IPS-18a (cell line): ENCODE data around the gene PARVA.

Source experiments
- H3K27ac ChIP-seq: one replicate; pipeline ENCODE4 v1.5.1; 2013; ENCODE audit warnings: low read length
- H3K27me3 ChIP-seq: one replicate; pipeline ENCODE4 v1.6.1; 2013; ENCODE audit warnings: mild to moderate bottlenecking, low read length; ENCODE audit not compliant: control insufficient read depth, insufficient read depth
- H3K36me3 ChIP-seq: one replicate; pipeline ENCODE4 v1.6.1; 2013; ENCODE audit warnings: low read depth, low read length; ENCODE audit not compliant: control insufficient read depth
- H3K4me1 ChIP-seq: one replicate; pipeline ENCODE4 v1.6.1; 2013; ENCODE audit warnings: low read depth, low read length; ENCODE audit not compliant: control insufficient read depth
- H3K4me3 ChIP-seq: one replicate; pipeline ENCODE4 v1.5.1; 2013; ENCODE audit warnings: low read length
- H3K9ac ChIP-seq: one replicate; pipeline ENCODE4 v1.6.1; 2013; ENCODE audit warnings: mild to moderate bottlenecking, low read length, moderate library complexity
- H3K9me3 ChIP-seq: one replicate; pipeline ENCODE4 v1.6.1; 2013; ENCODE audit warnings: low read depth, low read length; ENCODE audit not compliant: control insufficient read depth

The PARVA gene

DNA sequence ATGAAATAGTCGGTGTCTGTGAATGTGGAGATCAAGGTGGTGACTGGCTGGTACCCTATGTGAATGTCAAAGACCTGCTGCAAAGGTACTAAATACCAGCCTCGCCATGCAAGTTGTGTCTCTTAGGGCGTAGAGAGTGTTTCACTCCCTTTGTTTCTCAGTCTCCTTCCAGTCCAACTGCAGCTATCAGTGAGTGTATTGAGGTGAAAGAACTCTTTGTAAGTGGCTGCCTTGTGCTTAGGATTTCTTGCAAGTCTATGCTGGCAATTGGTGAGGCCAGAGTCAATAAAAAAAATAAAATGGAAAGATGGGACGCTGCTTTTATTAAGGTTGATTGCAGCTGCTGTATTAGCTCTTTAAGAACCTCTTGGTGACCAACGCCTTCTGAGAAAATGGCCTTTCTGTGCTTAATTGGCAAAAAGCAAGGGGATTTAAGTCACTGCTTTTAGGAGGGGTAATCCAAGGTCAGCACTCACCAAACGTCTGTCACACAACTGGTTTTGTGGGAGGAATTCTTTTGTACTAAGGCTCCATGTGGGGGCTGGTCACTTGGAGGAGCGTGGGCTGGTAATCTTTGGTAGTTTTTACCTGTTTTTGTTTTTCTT lies 95.1 kb downstream of the PARVA start:
- Histone ChIP-seq H3K27ac (no peak overlapping the region), H3K27me3 (no peaks in the 10 kb centered on the region), H3K9me3 (no peaks in the 10 kb centered on the region), H3K9ac (no peak overlapping the region), H3K36me3 (no peaks in the 10 kb centered on the region), H3K4me1 (peaks cover 15% of the 10 kb centered on the region), H3K4me3 (no peak overlapping the region)

DNA sequence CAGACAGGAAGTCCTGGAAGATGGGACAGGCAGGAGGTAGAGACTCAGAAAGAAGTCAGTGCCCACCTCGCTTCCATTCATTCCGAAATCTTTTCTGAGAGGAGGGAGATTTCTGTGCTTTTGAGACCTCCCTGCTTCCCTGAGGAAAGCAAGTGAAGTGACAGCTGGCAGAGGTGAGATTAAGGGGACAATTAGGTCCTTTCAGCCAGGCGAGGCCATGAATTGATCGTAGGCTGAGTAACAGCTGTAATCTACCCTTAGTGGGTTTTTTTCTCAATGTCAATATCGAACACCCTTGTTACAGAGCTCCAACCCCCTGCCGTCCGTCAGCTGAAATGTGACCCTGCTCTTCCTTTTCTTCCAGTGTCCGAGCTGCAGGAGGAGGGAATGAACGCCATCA lies 96.0 kb downstream of the PARVA start:
- Histone ChIP-seq H3K9ac (no peak overlapping the region), H3K27ac (no peak overlapping the region), H3K27me3 (no peaks in the 10 kb centered on the region), H3K36me3 (no peaks in the 10 kb centered on the region), H3K9me3 (no peaks in the 10 kb centered on the region), H3K4me3 (no peak overlapping the region), H3K4me1 (peaks cover 15% of the 10 kb centered on the region)

DNA sequence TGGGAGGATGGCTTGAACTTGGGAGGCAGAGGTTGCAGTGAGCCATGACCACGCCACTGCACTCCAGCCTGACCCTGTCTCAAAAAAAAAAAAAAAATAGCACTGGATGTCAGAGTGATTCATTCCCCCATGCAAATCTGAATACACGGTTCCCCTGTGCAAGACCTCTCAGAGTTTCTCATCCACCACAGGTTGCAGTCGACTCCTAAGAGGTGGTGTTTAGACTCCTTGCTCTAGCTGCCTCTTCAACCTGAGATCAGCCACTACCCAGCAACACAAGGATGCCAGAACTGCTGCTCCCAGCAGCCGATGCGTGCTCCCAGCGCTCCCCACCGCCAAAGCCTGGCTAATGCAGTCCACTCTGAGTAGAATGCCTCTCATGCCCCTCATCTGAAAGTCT lies 97.5 kb downstream of the PARVA start:
- no peak overlapping the region for H3K4me3 ChIP-seq
- H3K36me3 ChIP-seq, result no peaks in the 10 kb centered on the region
- no peak overlapping the region for H3K9ac ChIP-seq
- H3K4me1 ChIP-seq, result peaks cover 15% of the 10 kb centered on the region
- H3K9me3 ChIP-seq, result no peaks in the 10 kb centered on the region
- H3K27me3 ChIP-seq, result no peaks in the 10 kb centered on the region
- no peak overlapping the region for H3K27ac ChIP-seq

DNA sequence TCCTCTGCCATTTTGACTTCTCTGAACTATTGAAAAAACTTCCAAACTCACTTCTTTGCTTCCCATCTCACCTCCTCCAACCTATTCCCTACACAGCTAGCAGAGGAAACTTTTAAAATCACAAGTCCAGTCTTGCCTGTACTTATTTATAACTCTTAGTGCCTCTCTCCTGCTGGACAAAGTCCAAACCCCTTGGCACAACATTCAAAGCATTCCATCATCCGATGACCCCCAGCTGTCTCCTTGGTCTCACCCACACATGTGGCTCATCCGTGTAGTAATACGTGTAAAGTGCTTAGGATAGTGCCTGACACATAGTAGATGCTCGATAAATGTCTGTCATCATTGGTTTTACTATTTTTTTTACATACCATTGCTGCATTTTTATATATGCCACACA lies 101.4 kb downstream of the PARVA start:
- H3K36me3 ChIP-seq, result no peaks in the 10 kb centered on the region
- H3K27ac ChIP-seq, result no peak overlapping the region
- no peak overlapping the region for H3K4me3 ChIP-seq
- H3K9me3 ChIP-seq, result no peaks in the 10 kb centered on the region
- no peak overlapping the region for H3K9ac ChIP-seq
- peaks cover 1% of the 10 kb centered on the region for H3K4me1 ChIP-seq
- H3K27me3 ChIP-seq, result no peaks in the 10 kb centered on the region

DNA sequence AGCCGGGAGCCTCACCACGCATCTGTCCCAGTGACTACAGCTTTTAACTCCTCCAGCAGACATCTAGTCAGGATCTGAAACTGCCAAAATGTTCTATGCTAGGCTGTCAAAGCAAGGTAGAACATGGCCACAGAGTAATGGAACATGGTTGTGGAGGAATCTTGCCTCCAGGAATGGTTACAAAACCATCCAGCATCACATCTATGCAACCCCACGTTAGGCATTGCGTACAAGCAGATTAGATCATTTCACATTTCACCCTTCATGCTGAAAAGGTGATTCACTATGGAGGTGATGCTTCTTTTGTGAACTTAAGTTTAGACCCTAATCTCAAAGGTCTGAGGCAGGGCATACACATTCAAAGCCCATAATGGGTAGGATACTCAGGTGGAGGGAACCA lies 103.0 kb downstream of the PARVA start:
- H3K4me1 ChIP-seq, result no peaks in the 10 kb centered on the region
- no peaks in the 10 kb centered on the region for H3K9me3 ChIP-seq
- no peak overlapping the region for H3K9ac ChIP-seq
- H3K4me3 ChIP-seq, result no peak overlapping the region
- H3K27ac ChIP-seq, result no peak overlapping the region
- no peaks in the 10 kb centered on the region for H3K27me3 ChIP-seq
- no peaks in the 10 kb centered on the region for H3K36me3 ChIP-seq

DNA sequence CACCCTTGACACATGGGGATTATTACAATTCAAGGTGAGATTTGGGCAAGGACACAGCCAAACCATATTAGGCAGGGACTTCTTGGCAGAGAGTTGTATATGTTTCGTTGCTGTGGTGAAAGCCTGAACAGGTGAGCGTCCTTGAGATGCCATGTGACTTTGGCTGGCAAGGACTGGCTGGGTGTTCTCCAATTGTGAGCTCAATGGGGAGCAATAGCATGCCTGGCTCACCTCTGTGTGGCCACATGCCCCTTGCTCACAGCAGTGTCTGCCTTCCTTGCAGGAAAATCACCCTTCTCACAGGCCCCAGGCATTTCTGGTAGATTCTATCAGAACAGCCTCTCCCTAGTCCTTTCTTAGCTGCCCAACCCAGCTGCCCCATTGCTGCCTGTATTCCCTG lies 105.5 kb downstream of the PARVA start:
- Histone ChIP-seq H3K9me3 (no peaks in the 10 kb centered on the region), H3K36me3 (no peaks in the 10 kb centered on the region)

DNA sequence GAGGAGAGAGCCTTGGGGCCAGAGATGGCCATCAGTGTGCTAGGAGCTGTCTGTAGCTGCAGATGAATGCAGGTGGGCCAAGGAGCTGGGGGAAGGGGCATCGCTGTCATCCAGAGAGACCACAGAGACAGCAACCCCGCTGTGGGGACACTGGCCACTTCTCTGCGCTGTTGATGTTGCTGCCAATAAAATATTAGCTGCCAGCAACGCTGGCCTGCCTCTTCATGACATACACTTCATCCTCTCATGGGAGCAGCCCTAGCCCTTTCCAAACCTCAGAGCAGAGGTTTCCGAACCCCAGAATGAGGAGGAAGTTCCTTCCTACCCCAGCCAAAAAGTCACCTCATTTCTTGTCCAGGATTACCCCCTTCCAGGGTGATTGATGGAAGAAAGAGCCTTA lies 106.2 kb downstream of the PARVA start:
- H3K27ac ChIP-seq, result no peak overlapping the region
- no peak overlapping the region for H3K9ac ChIP-seq
- H3K27me3 ChIP-seq, result no peaks in the 10 kb centered on the region
- no peak overlapping the region for H3K4me3 ChIP-seq
- H3K36me3 ChIP-seq, result no peaks in the 10 kb centered on the region
- peaks cover 3% of the 10 kb centered on the region for H3K9me3 ChIP-seq
- no peaks in the 10 kb centered on the region for H3K4me1 ChIP-seq

More for the DNA sequence above, 105.5 kb downstream of the PARVA start:
- Histone ChIP-seq H3K4me1 (no peaks in the 10 kb centered on the region), H3K27me3 (no peaks in the 10 kb centered on the region), H3K4me3 (no peak overlapping the region), H3K27ac (no peak overlapping the region), H3K9ac (no peak overlapping the region)

DNA sequence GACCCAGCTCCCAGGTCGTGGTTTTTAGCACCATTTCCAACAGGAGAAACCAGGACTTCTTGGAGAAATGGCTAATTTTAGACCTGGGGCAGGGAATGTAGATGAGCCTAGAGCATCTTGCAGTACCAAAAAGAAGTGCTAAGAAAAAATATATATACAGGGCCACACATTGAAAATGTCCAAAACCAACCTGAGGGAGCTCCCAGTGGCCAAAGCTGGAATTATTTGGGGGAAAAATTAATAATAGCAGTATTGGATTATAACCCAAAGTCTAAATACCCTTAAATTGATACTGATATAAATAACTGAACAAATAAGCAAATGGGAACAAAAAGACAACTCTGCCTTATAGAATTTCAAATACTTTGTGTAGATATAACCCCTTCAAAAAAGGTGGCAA lies 108.0 kb downstream of the PARVA start:
- Histone ChIP-seq H3K27me3 (no peaks in the 10 kb centered on the region), H3K9me3 (peaks cover 4% of the 10 kb centered on the region), H3K9ac (no peak overlapping the region), H3K36me3 (no peaks in the 10 kb centered on the region), H3K4me1 (no peaks in the 10 kb centered on the region), H3K4me3 (no peak overlapping the region), H3K27ac (no peak overlapping the region)

DNA sequence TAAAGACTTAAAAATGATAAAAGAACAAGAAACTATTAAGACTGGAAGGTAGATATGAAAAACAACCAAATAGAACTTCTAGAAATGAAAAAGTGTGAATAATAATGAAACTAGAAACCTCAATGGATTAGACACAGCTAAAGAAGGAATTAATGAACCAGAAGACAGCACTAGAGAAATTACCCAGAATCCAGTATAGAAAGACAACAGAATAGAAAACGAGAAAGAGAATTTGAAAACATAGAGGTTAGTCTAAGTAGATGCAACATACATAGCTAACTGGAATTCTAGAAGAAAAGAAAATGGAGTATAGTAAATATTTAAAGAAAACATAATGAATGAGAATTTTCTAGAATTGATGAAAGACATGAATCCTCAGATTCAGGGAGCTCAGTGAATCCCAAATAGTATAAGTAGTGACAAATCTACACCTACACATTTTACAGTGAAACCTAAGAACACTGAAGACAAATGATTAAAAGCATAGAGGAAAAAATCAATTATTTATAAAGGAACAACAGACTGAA lies 111.9 kb downstream of the PARVA start:
- Histone ChIP-seq H3K36me3 (no peaks in the 10 kb centered on the region), H3K4me1 (peaks cover 7% of the 10 kb centered on the region), H3K27me3 (no peaks in the 10 kb centered on the region), H3K4me3 (no peak overlapping the region), H3K27ac (no peak overlapping the region), H3K9ac (no peak overlapping the region), H3K9me3 (peaks cover 4% of the 10 kb centered on the region)

DNA sequence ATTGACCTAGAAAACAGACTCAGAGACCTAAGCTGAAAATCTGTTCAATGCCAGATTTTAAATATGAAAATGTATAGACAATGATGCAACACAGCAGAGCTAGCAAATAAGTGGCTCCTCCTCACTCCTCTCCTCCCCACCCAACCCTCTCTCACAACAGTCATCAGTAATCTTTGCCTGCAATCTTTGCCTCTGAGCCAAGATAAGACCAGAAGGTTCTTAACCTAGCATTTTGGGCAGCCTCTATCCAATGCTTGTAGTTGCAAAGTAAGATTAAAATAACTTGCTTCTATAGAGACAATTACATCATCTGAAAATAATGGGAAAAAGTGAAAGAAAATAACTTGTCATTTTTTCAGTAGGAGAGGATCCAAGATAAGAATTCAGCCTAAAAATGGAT lies 117.3 kb downstream of the PARVA start:
- Histone ChIP-seq H3K9me3 (no peaks in the 10 kb centered on the region), H3K27ac (no peak overlapping the region), H3K4me1 (peaks cover 11% of the 10 kb centered on the region), H3K27me3 (no peaks in the 10 kb centered on the region), H3K36me3 (no peaks in the 10 kb centered on the region), H3K9ac (no peak overlapping the region), H3K4me3 (no peak overlapping the region)

DNA sequence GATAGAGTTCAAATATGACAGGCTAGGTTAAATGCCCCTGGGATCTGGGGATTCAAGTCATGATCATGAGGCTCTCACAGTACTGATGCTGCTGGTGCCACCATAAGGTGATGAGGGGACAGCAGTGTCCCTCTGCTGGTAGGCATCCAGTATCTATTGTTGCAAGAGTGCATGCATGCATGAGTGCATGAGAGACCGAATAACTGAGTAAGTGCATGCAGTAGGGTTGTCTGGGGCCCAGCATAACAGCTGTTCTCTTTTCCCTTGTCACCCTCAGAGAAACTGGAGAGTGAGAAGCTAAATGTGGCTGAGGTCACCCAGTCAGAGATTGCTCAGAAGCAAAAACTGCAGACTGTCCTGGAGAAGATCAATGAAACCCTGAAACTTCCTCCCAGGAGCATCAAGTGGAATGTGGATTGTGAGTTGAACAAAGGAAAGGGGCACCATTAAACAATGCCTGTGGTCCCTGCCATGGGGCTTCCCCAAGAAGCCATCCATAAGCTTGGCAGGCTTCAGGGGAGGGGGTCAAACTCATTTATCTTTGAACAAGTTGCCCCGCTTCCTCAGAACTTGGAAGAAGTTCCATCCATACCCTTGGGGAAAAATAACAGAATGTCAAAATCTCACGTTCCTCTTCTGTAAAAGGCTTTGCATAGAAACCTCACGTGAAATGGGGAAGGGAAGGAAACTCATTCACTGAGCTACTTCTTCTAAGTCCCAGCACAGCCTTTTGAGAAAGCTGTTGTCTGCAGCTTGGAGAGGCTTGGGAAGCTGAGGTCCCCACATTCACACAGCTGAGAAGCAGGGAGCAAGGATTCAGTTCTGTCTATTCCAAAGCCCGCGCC lies 119.0 kb downstream of the PARVA start:
- no peak overlapping the region for H3K27ac ChIP-seq
- H3K4me1 ChIP-seq, result peaks cover 11% of the 10 kb centered on the region
- H3K9me3 ChIP-seq, result no peaks in the 10 kb centered on the region

DNA sequence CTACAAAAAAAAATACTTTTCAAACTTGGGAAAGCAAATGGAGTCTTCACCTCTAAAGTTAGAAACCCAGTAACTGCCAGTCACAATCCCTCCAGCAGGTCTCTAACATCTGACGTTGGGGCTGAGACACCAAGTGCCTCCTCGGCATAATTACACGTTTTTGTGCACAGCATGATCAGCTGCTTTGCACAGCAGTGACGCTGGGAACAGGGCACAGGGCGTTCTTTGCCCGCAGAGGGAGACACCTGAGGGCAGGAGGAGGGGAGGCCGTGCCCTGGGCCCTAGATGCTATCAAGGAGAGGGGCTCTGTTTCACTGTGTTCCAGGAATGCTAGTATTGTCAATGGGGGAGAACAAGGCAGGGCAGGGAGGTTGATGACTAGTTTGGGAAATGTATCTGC lies 120.1 kb downstream of the PARVA start:
- Histone ChIP-seq H3K9ac (no peak overlapping the region), H3K9me3 (no peaks in the 10 kb centered on the region), H3K4me3 (no peak overlapping the region), H3K4me1 (peaks cover 11% of the 10 kb centered on the region), H3K27ac (no peak overlapping the region), H3K36me3 (no peaks in the 10 kb centered on the region), H3K27me3 (no peaks in the 10 kb centered on the region)

More for the DNA sequence above, 119.0 kb downstream of the PARVA start:
- Histone ChIP-seq H3K27me3 (no peaks in the 10 kb centered on the region), H3K9ac (no peak overlapping the region), H3K36me3 (no peaks in the 10 kb centered on the region), H3K4me3 (no peak overlapping the region)
